AG04450 (cell line): ENCODE results near the gene LRIG1. TPM values are rescaled to one million over a fixed set of nuclear protein-coding genes. Genes with fewer than 3 reads are reported as not detected.
A peak's percentile ranks its signal among the peaks of the same experiment; 100 is the strongest.

Experiments
- CTCF ChIA-PET: fragments of 300-600, 350-600 bp; formaldehyde crosslinking; extraction: SDS; loops from one replicate; lab custom pipeline; 2022; ENCODE audit warnings: antibody characterized with exemption, inconsistent platforms; lab: Charles Lee
- POLR2A ChIA-PET: fragments of 350-600 bp; formaldehyde crosslinking; extraction: SDS; loops from one replicate; lab custom pipeline; 2021; ENCODE audit warnings: antibody characterized with exemption, inconsistent platforms; lab: Yijun Ruan, JAX
- DNase-seq: peaks from one replicate; pipeline ENCODE4 v3.0.0-alpha.2; 2011; ENCODE audit warnings: low read depth, low spot score
- H3K27ac ChIP-seq: one replicate; pipeline ENCODE4 v1.5.1; 2012; ENCODE audit warnings: low read depth, low read length, control low read depth
- H3K27me3 ChIP-seq: one replicate; pipeline ENCODE4 v1.6.0; 2012; ENCODE audit warnings: low read length; ENCODE audit not compliant: control insufficient read depth, insufficient read depth
- H3K4me3 ChIP-seq: 2 replicates; pipeline ENCODE4 v1.5.1; 2011; ENCODE audit warnings: mild to moderate bottlenecking, low read depth, low read length, control low read depth
- H3K9me3 ChIP-seq: 2 replicates; pipeline ENCODE4 v1.5.1; 2012; ENCODE audit warnings: low read length; ENCODE audit not compliant: control insufficient read depth, insufficient read depth
- polyA plus RNA-seq: library from polyadenylated mRNA; depleted of rRNA; stranded (reverse); fragments of >200 nt; gene quantifications from 2 replicates; pipeline ENCODE4 v1.2.3, GENCODE V29; 2011
- TF ChIP-seq, protein P1 (sequence below): IDR thresholded peaks from 2 replicates; pipeline ENCODE4 v1.5.1; 2011; ENCODE audit warnings: low read depth, low read length, control low read depth, inconsistent platforms

LRIG1 gene
- polyA plus RNA-seq, 1 experiment = 68.3 TPM

DNA sequence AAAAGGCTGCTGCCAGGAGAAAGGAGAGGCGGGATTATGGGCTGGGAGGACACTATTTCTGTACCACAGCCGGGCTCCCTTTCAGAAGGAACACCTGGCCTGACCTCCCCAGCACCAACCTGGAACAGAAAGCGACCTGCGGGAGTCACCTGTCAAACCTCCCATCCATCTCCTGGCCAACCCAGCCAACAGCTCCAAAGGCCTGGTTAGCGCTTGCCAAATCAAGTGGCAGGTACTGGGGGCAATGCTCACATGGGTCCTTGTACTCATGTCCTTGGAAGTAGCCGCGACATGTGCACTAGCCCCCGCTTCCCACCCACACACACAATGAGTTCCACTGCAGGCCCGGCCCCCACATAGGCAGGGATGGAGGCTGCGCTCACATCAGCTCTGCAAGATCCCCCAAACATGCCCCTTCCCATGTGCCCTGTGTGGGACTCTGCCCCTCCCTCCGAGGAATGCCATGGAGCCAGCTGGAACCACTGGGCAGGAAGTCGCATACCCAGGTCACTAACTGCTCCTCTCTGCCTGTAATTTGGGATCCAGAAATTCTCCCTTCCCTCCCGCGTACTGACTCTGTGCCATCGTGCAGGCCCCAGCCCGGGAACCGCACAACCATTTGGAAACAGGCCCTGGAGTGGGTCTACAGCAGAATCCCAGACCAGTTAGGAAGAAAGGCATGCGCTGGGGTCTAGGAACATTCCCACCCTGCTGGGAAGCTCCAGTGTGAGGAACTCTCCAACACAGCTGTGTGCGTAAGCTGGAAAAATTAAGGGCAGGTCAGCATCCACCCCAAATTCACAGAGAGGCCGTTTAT, 98.9 kb downstream of the LRIG1 start:
- TF ChIP-seq, protein P1, sequence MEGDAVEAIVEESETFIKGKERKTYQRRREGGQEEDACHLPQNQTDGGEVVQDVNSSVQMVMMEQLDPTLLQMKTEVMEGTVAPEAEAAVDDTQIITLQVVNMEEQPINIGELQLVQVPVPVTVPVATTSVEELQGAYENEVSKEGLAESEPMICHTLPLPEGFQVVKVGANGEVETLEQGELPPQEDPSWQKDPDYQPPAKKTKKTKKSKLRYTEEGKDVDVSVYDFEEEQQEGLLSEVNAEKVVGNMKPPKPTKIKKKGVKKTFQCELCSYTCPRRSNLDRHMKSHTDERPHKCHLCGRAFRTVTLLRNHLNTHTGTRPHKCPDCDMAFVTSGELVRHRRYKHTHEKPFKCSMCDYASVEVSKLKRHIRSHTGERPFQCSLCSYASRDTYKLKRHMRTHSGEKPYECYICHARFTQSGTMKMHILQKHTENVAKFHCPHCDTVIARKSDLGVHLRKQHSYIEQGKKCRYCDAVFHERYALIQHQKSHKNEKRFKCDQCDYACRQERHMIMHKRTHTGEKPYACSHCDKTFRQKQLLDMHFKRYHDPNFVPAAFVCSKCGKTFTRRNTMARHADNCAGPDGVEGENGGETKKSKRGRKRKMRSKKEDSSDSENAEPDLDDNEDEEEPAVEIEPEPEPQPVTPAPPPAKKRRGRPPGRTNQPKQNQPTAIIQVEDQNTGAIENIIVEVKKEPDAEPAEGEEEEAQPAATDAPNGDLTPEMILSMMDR = no peak
- Histone ChIP-seq H3K27me3 (no peaks in the 10 kb centered on the region), H3K9me3 (peaks cover 4% of the 10 kb centered on the region; the same call in 1 of the 2 replicates), H3K27ac (peak overlapping the region; percentile 31), H3K4me3 (no peak overlapping the region)
- no peak for DNase-seq
- CTCF ChIA-PET = interaction anchor here (1.2 to 3.2 kb wide), 3 partner anchors 24 to 420 kb away, joined by 3 to 12 read pairs (median 4); no protein-coding TSS in a partner anchor
- POLR2A ChIA-PET = no interaction called here

GRCh38 chr3:66401157-66401550, 99.7 kb downstream of the LRIG1 start:
- TF ChIP-seq, protein P1 = no peak
- ChIA-PET POLR2A (no interaction called here), CTCF (interaction anchor here (1.2 kb wide), 2 partner anchors 83 to 421 kb away, joined by 3 to 4 read pairs; no protein-coding TSS in a partner anchor)
- Histone ChIP-seq H3K27me3 (no peaks in the 10 kb centered on the region), H3K9me3 (peaks cover 4% of the 10 kb centered on the region; the same call in 1 of the 2 replicates), H3K4me3 (no peak overlapping the region), H3K27ac (no peak overlapping the region)
- no peak for DNase-seq

- Histone ChIP-seq H3K4me3 (no peak overlapping the region), H3K9me3 (peaks cover 4% of the 10 kb centered on the region; the same call in 1 of the 2 replicates), H3K27ac (no peak overlapping the region), H3K27me3 (no peaks in the 10 kb centered on the region)
- CTCF ChIA-PET = interaction anchor here (1.2 to 1.3 kb wide), 2 partner anchors 23 to 84 kb away, joined by 3 to 4 read pairs; no protein-coding TSS in a partner anchor
- POLR2A ChIA-PET = no interaction called here
- no peak for DNase-seq
- TF ChIP-seq, protein P1 = no peak
Measured at GRCh38 chr3:66400411-66401156, 100.2 kb downstream of the LRIG1 start.

DNA sequence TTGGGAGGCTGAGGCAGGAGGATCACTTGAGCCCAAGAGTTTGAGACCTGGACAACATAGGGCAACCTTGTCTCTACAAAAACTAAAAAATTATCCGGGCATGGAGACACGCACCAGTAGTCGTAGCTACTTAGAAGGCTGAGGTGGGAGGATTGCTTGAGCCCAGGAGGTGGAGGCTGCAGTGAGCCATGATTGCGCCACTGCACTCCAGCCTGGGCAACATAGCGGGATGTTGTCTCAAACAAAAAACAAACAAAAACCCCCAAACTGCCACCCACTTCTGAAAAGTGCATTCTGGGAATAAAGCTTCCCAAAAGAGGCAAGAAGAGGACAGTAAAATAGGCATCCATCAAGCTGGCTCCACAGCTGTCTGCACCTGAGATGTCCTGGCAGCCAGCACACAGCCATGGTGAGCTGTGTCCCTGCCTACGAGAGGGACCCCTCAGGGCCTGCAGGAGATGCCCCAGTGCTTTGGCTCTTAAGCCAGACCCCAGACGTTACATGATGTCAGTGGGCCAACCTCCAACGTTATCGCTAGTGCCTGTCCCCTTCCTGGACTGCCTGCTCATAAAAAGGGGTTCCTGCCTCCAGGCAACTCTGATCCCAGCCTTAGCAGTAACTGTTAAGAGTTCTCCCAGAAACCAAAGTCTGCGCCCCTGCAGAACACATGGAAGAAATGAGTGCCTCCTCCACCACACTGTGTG, 101.1 kb downstream of the LRIG1 start:
- H3K9me3 ChIP-seq = no peaks in the 10 kb centered on the region; the same call in 1 of the 2 replicates
- H3K27me3 ChIP-seq = no peaks in the 10 kb centered on the region
- ChIA-PET CTCF (interaction anchor here (1.3 to 1.7 kb wide), 2 partner anchors 22 to 422 kb away, joined by 4 to 5 read pairs; no protein-coding TSS in a partner anchor), POLR2A (no interaction called here)
- no peak overlapping the region for H3K4me3 ChIP-seq
- TF ChIP-seq, protein P1 = no peak
- peak overlapping the region; percentile 49 for H3K27ac ChIP-seq
- no peak for DNase-seq
